ENCODE measurements around the gene CCNG2. TPM values are rescaled to one million over a fixed set of nuclear protein-coding genes. Genes with fewer than 3 reads are reported as not detected.
A peak's percentile ranks its signal among the peaks of the same experiment; 100 is the strongest.

The CCNG2 gene
- total RNA-seq, 2 donors from 2014 or later: 13.5 to 13.7 TPM

DNA sequence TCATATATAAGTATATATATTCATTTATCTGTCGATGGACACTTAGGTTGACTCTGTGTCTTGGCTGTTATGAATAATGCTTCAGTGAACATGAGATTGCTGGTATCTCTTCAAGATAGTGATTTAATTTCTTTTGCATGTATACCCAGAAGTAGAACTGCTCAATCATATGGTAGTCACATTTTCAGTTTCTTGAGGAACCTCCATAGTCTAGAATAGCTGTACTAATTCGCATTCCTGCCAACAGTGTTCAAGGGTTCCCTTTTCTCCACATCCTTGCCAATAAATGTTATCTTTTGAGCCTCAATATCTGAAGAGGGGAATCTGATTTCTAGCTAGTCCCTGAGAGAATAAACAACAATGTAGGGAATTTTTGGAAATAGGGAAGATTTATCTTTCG lies 32.4 kb upstream of the CCNG2 start:
- 35 to 47% methylated on average over 3 of the region's 3 CpGs for WGBS, 2 donors
- H3K27ac ChIP-seq: no peak overlapping the region
- no peaks in the 10 kb centered on the region for H3K9me3 ChIP-seq
- no peaks in the 10 kb centered on the region for H3K27me3 ChIP-seq
- no peak for ATAC-seq
- intact Hi-C loops (cut with DNase I): loop anchor here (10.0 kb wide), 1 partner anchor 80 kb away; no protein-coding TSS in a partner anchor
- TF ChIP-seq, protein P1, sequence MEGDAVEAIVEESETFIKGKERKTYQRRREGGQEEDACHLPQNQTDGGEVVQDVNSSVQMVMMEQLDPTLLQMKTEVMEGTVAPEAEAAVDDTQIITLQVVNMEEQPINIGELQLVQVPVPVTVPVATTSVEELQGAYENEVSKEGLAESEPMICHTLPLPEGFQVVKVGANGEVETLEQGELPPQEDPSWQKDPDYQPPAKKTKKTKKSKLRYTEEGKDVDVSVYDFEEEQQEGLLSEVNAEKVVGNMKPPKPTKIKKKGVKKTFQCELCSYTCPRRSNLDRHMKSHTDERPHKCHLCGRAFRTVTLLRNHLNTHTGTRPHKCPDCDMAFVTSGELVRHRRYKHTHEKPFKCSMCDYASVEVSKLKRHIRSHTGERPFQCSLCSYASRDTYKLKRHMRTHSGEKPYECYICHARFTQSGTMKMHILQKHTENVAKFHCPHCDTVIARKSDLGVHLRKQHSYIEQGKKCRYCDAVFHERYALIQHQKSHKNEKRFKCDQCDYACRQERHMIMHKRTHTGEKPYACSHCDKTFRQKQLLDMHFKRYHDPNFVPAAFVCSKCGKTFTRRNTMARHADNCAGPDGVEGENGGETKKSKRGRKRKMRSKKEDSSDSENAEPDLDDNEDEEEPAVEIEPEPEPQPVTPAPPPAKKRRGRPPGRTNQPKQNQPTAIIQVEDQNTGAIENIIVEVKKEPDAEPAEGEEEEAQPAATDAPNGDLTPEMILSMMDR (IDR thresholded peaks at IDR 0.05): no peak
- no peak for TF ChIP-seq POLR2A (IDR thresholded peaks at IDR 0.05)
- H3K36me3 ChIP-seq (replicated peaks in 1 of 2; ENCODE audit: insufficient read depth in 1 of 2, low read depth in 2 of 2): no peaks in the 10 kb centered on the region
- no peaks in the 10 kb centered on the region for H3K4me1 ChIP-seq
- no peak overlapping the region for H3K4me3 ChIP-seq
- DNase-seq: no peak

DNA sequence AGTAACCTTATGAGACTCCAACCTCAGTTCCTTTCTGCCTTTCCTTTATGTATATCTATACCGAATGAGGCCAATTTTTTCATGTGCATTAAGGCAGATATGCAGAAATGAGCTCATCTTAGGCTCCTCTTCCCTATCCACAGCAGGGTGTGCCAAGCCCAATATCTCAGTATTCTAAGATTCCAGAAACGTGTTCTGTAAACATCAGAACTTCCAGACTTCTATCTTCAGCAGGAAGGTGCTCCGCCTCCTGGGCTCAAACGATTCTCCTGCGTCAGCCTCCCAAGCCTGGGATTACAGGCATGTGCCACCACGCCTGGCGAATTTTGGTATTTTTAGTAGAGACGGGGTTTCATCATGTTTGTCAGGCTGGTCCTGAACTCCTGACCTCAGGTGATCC lies 31.0 kb upstream of the CCNG2 start:
- Histone ChIP-seq H3K36me3 (replicated peaks in 1 of 2; ENCODE audit: insufficient read depth in 1 of 2, low read depth in 2 of 2) (no peaks in the 10 kb centered on the region), H3K9me3 (no peaks in the 10 kb centered on the region), H3K27me3 (no peaks in the 10 kb centered on the region), H3K4me3 (no peak overlapping the region), H3K27ac (no peak overlapping the region), H3K4me1 (no peaks in the 10 kb centered on the region)
- DNase-seq (no peak), ATAC-seq (no peak)
- 54 to 58% methylated on average over 8 of the region's 8 CpGs for WGBS, 2 donors
- TF ChIP-seq POLR2A (IDR thresholded peaks at IDR 0.05): no peak
- TF ChIP-seq, protein P1 (IDR thresholded peaks at IDR 0.05): no peak
- intact Hi-C loops (cut with DNase I): loop anchor here (10.0 kb wide), 1 partner anchor 79 kb away; no protein-coding TSS in a partner anchor

DNA sequence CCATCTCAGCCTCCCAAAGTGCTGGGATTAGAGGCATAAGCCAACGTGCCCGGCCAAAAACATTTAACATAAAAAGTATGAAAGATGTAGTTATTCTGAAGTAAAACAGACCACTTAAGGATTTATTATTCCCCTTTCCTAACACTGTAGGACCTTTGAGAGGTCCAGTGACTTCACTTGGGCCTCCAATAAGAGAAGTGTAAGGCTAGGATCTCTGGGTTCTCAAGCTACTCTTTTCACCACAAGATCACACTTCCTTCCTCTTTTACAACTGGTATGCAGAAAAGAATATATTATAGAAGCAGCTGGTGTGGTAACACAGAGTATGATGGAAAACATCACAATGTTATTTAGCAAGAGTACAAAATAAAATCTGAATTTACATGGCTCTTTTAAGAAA lies 30.2 kb upstream of the CCNG2 start:
- 65 to 85% methylated on average over 2 of the region's 2 CpGs for WGBS, 2 donors
- no peaks in the 10 kb centered on the region for H3K27me3 ChIP-seq
- no peak for DNase-seq
- intact Hi-C loops (cut with DNase I): loop anchor here (10.0 kb wide), 1 partner anchor 78 kb away; no protein-coding TSS in a partner anchor
- TF ChIP-seq, protein P1 (IDR thresholded peaks at IDR 0.05): no peak
- TF ChIP-seq POLR2A (IDR thresholded peaks at IDR 0.05): no peak
- no peak for ATAC-seq
- H3K4me3 ChIP-seq: no peak overlapping the region
- no peaks in the 10 kb centered on the region for H3K36me3 ChIP-seq (replicated peaks in 1 of 2; ENCODE audit: insufficient read depth in 1 of 2, low read depth in 2 of 2)
- H3K27ac ChIP-seq: peak overlapping the region in 1 of 4 donors; percentile 21
- H3K9me3 ChIP-seq: no peaks in the 10 kb centered on the region
- no peaks in the 10 kb centered on the region for H3K4me1 ChIP-seq

DNA sequence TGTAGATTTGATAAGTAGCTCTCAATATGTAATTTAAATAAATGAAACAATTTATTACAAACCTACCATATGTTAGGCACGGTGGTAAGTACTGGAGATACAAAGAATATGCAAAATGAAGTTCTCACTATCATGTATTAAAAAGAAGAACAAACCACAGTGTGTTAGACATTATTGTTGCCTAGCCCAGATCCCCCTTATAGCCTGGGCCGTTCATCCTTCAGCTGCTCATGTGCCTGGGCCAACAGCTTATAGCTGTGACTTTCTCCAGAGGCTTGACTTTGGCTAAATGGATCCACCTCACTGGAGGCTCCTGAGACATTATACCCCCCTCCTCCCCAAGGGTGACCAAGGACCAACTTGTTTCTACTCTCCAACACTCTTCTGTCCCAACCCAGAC lies 29.8 kb upstream of the CCNG2 start:
- no peak for ATAC-seq
- H3K4me1 ChIP-seq: no peaks in the 10 kb centered on the region
- no peaks in the 10 kb centered on the region for H3K27me3 ChIP-seq
- no peak for DNase-seq
- intact Hi-C loops (cut with DNase I): loop anchor here (10.0 kb wide), 1 partner anchor 78 kb away; no protein-coding TSS in a partner anchor
- whole genome bisulfite sequencing, 2 donors: 72 to 76% methylated on average over 2 of the region's 2 CpGs
- H3K36me3 ChIP-seq (replicated peaks in 1 of 2; ENCODE audit: insufficient read depth in 1 of 2, low read depth in 2 of 2): no peaks in the 10 kb centered on the region
- H3K27ac ChIP-seq: peak overlapping the region in 1 of 4 donors; percentile 21
- no peak for TF ChIP-seq POLR2A (IDR thresholded peaks at IDR 0.05)
- TF ChIP-seq, protein P1 (IDR thresholded peaks at IDR 0.05): no peak
- H3K4me3 ChIP-seq: no peak overlapping the region
- no peaks in the 10 kb centered on the region for H3K9me3 ChIP-seq
